ENCODE results near the gene CABLES2. TPM values are rescaled to one million over a fixed set of nuclear protein-coding genes. Genes with fewer than 3 reads are reported as not detected.

Gene CABLES2
- total RNA-seq, 1 donor from 2014 or later: 6.9 TPM

GRCh38 chr20:62400021-62400420, 7.1 kb downstream of the CABLES2 start:
- Histone ChIP-seq H3K27me3 (ENCODE audit: control insufficient read depth, insufficient read depth, low read length) (no peaks in the 10 kb centered on the region), H3K36me3 (ENCODE audit: control insufficient read depth, insufficient read depth, low read length) (no peaks in the 10 kb centered on the region), H3K4me3 (ENCODE audit: low read depth, low read length) (no peak overlapping the region)
- no peak for TF ChIP-seq CTCF (IDR thresholded peaks at IDR 0.05; ENCODE audit: insufficient read depth, low read length, poor library complexity, severe bottlenecking)
- no peak for DNase-seq (ENCODE audit: low read depth)

GRCh38 chr20:62398120-62398821, 8.8 kb downstream of the CABLES2 start:
- TF ChIP-seq CTCF (IDR thresholded peaks at IDR 0.05; ENCODE audit: insufficient read depth, low read length, poor library complexity, severe bottlenecking): no peak

GRCh38 chr20:62396367-62397239, 10.5 kb downstream of the CABLES2 start:
- no peak overlapping the region for H3K4me3 ChIP-seq (ENCODE audit: low read depth, low read length)
- no peak for DNase-seq (ENCODE audit: low read depth)
- TF ChIP-seq CTCF (IDR thresholded peaks at IDR 0.05; ENCODE audit: insufficient read depth, low read length, poor library complexity, severe bottlenecking): no peak
- no peaks in the 10 kb centered on the region for H3K36me3 ChIP-seq (ENCODE audit: control insufficient read depth, insufficient read depth, low read length)
- no peaks in the 10 kb centered on the region for H3K27me3 ChIP-seq (ENCODE audit: control insufficient read depth, insufficient read depth, low read length)

More at GRCh38 chr20:62398120-62398821, 8.8 kb downstream of the CABLES2 start:
- H3K27me3 ChIP-seq (ENCODE audit: control insufficient read depth, insufficient read depth, low read length): no peaks in the 10 kb centered on the region
- DNase-seq (ENCODE audit: low read depth): no peak
- H3K36me3 ChIP-seq (ENCODE audit: control insufficient read depth, insufficient read depth, low read length): no peaks in the 10 kb centered on the region
- H3K4me3 ChIP-seq (ENCODE audit: low read depth, low read length): no peak overlapping the region

- no peak for DNase-seq (ENCODE audit: low read depth)
- TF ChIP-seq CTCF (IDR thresholded peaks at IDR 0.05; ENCODE audit: insufficient read depth, low read length, poor library complexity, severe bottlenecking): no peak
- H3K4me3 ChIP-seq (ENCODE audit: low read depth, low read length): no peak overlapping the region
- H3K36me3 ChIP-seq (ENCODE audit: control insufficient read depth, insufficient read depth, low read length): no peaks in the 10 kb centered on the region
- no peaks in the 10 kb centered on the region for H3K27me3 ChIP-seq (ENCODE audit: control insufficient read depth, insufficient read depth, low read length)
These were observed 11.5 kb downstream of the CABLES2 start for GRCh38 chr20:62395311-62396242.

- Histone ChIP-seq H3K27me3 (ENCODE audit: control insufficient read depth, insufficient read depth, low read length) (no peaks in the 10 kb centered on the region), H3K4me3 (ENCODE audit: low read depth, low read length) (no peak overlapping the region), H3K36me3 (ENCODE audit: control insufficient read depth, insufficient read depth, low read length) (peaks cover 1% of the 10 kb centered on the region)
- no peak for TF ChIP-seq CTCF (IDR thresholded peaks at IDR 0.05; ENCODE audit: insufficient read depth, low read length, poor library complexity, severe bottlenecking)
- DNase-seq (ENCODE audit: low read depth): no peak
These were observed 12.5 kb downstream of the CABLES2 start for GRCh38 chr20:62394248-62395245.
